Endothelial cell of umbilical vein (primary cell): ENCODE results near the gene LRRC47. TPM values are rescaled to one million over a fixed set of nuclear protein-coding genes. Genes with fewer than 3 reads are reported as not detected.

Experiments
- BruUV-seq: library from RNA; stranded (reverse); fragments of 400-500 nt; replicated peaks from 2 replicates; lab custom pipeline; 2021; lab: Mats Ljungman, UMichigan
- CTCF ChIA-PET: fragments of 300-600, 350-600 bp; sonication (Branson Sonifier 250); formaldehyde crosslinking; loops from one replicate; lab custom pipeline; 2021; ENCODE audit warnings: antibody characterized with exemption, inconsistent platforms; lab: Charles Lee
- POLR2A ChIA-PET: fragments of 300-600, 350-600 bp; sonication (Branson Sonifier 250); formaldehyde crosslinking; loops from one replicate; lab custom pipeline; 2021; ENCODE audit warnings: antibody characterized with exemption, inconsistent platforms; lab: Charles Lee
- DNase-seq: peaks from one replicate; pipeline ENCODE4 v3.0.0-alpha.2; 2011; ENCODE audit warnings: low read depth, low spot score
- FAIRE-seq: peaks from 2 replicates; lab custom pipeline; 2011; peaks lifted over from hg19 to GRCh38; lab: Jason Lieb, UNC
- H2AFZ ChIP-seq: 2 replicates; pipeline ENCODE4 v1.6.0; 2012; ENCODE audit warnings: low read depth, low read length, control low read depth, inconsistent platforms
- H3K27ac ChIP-seq: 2 replicates; pipeline ENCODE4 v1.5.1; 2011; ENCODE audit warnings: low read depth, mild to moderate bottlenecking, control low read depth, low read length, moderate library complexity; ENCODE audit not compliant: insufficient read depth
- H3K27me3 ChIP-seq, 2 experiments: 2 replicates each; pipeline versions ENCODE4 v1.6.0 to v1.6.1; 2011; ENCODE audit warnings: low read length in 2 of 2, mixed read lengths in 1 of 2; ENCODE audit not compliant: control insufficient read depth in 2 of 2, insufficient read depth in 2 of 2
- H3K36me3 ChIP-seq, 2 experiments: 2 replicates in 1 of 2; 3 replicates in 1 of 2; pipeline ENCODE4 v1.5.1; 2011; ENCODE audit warnings: low read length in 2 of 2, mild to moderate bottlenecking in 1 of 2, moderate library complexity in 1 of 2; ENCODE audit not compliant: control insufficient read depth in 2 of 2, insufficient read depth in 2 of 2; ENCODE audit errors: extremely low read depth in 1 of 2
- H3K4me1 ChIP-seq: 3 replicates; pipeline ENCODE4 v1.5.1; 2011; ENCODE audit warnings: mild to moderate bottlenecking, low read length; ENCODE audit not compliant: control insufficient read depth, insufficient read depth; ENCODE audit errors: extremely low read depth
- H3K4me2 ChIP-seq: 2 replicates; pipeline ENCODE4 v1.6.1; 2011; ENCODE audit warnings: low read length, control low read depth, mixed read lengths; ENCODE audit not compliant: insufficient read depth
- H3K4me3 ChIP-seq, 3 experiments: fragments of 200-600 bp in 1 of 3; sonication (generic), shearing (Covaris generic) in 1 of 3; replicated peaks in 1 of 3; 2 replicates each; pipeline ENCODE4 v1.5.1; 2011 to 2016; ENCODE audit warnings: control low read depth in 3 of 3, low read length in 3 of 3, mild to moderate bottlenecking in 2 of 3, inconsistent platforms in 1 of 3, low read depth in 1 of 3, moderate library complexity in 1 of 3; ENCODE audit not compliant: insufficient read depth in 1 of 3
- H3K79me2 ChIP-seq: 2 replicates; pipeline ENCODE4 v1.6.0; 2012; ENCODE audit warnings: low read length, inconsistent platforms; ENCODE audit not compliant: control insufficient read depth, insufficient read depth
- H3K9ac ChIP-seq: replicated peaks from 2 replicates; pipeline ENCODE3; 2011; ENCODE audit warnings: low read length, control low read depth; ENCODE audit not compliant: insufficient read depth; ENCODE audit errors: extremely low read depth
- H3K9me1 ChIP-seq: replicated peaks from 3 replicates; pipeline ENCODE4 v1.6.0; 2011; ENCODE audit warnings: mild to moderate bottlenecking, low read length; ENCODE audit not compliant: control insufficient read depth, insufficient read depth; ENCODE audit errors: extremely low read depth
- H3K9me3 ChIP-seq: replicated peaks from 2 replicates; pipeline ENCODE4 v1.5.1; 2012; ENCODE audit warnings: low read length, inconsistent platforms; ENCODE audit not compliant: control insufficient read depth, insufficient read depth
- H4K20me1 ChIP-seq: replicated peaks from 2 replicates; pipeline ENCODE3; 2011; ENCODE audit warnings: mild to moderate bottlenecking, low read length; ENCODE audit not compliant: control insufficient read depth, insufficient read depth; ENCODE audit errors: extremely low read depth
- EZH2 ChIP-seq: IDR thresholded peaks from 2 replicates; pipeline ENCODE4 v1.6.1; 2012; ENCODE audit warnings: borderline replicate concordance, low read depth, mild to moderate bottlenecking, moderate library complexity, low read length, inconsistent platforms; ENCODE audit not compliant: severe bottlenecking
- FOS ChIP-seq: IDR thresholded peaks from 2 replicates; pipeline ENCODE4 v1.6.1; 2011; ENCODE audit warnings: mild to moderate bottlenecking, low read length, moderate library complexity, borderline replicate concordance; ENCODE audit not compliant: insufficient read depth
- JUN ChIP-seq: IDR thresholded peaks from 2 replicates; pipeline ENCODE4 v1.6.1; 2011; ENCODE audit warnings: borderline replicate concordance, low read depth; ENCODE audit not compliant: insufficient read length, insufficient read depth
- MYC ChIP-seq: IDR thresholded peaks from one replicate; pipeline ENCODE4 v1.6.1; 2011; ENCODE audit warnings: mild to moderate bottlenecking, low read depth, low read length
- POLR2A ChIP-seq: IDR thresholded peaks from 2 replicates; pipeline ENCODE4 v1.6.1; 2012; ENCODE audit warnings: low read depth, mild to moderate bottlenecking, control low read depth, low read length
- POLR2AphosphoS5 ChIP-seq: IDR thresholded peaks from 2 replicates; pipeline ENCODE4 v1.6.1; 2012; ENCODE audit warnings: low read depth, mild to moderate bottlenecking, control low read depth, low read length, moderate library complexity; ENCODE audit not compliant: insufficient read depth
- dilution Hi-C: fragments of 300-500 bp; cut with MboI; formaldehyde crosslinking; loops from one replicate; pipeline ENCODE4 v1.15.0; 2019; ENCODE audit warnings: low sequenced_read_pairs; ENCODE audit not compliant: extremely low pct_ligation_motif_present
- intact Hi-C: fragments of 100-400 bp; cut with micrococcal nuclease; formaldehyde crosslinking; loops from one replicate; pipeline ENCODE4 v1.10.0; 2022
- polyA plus RNA-seq, 4 experiments: library from polyadenylated mRNA; depleted of rRNA in 3 of 4; stranded (reverse) in 3 of 4; unstranded in 1 of 4; fragments of >200 nt; gene quantifications; 2 replicates each; pipeline versions ENCODE4 v1.2.1 to v1.2.3, GENCODE V29; 2011 to 2012; ENCODE audit warnings: missing spikeins in 1 of 4
- total RNA-seq: library from RNA; stranded (reverse); gene quantifications from 2 replicates; pipeline ENCODE4 v1.2.3, GENCODE V29; 2021
- TF ChIP-seq, protein P1 (sequence below), 2 donors: IDR thresholded peaks; 1 replicate in 1 of 2; 2 replicates in 1 of 2; pipeline ENCODE4 v1.5.1; 2011; ENCODE audit warnings: low read length in 2 of 2, mild to moderate bottlenecking in 2 of 2, moderate library complexity in 2 of 2, control low read depth in 1 of 2, inconsistent platforms in 1 of 2, low read depth in 1 of 2; ENCODE audit not compliant: insufficient read depth in 1 of 2; ENCODE audit errors: extremely low read depth in 1 of 2
- TF ChIP-seq, protein P2 (sequence below): IDR thresholded peaks from 2 replicates; pipeline ENCODE4 v1.6.1; 2011; ENCODE audit not compliant: insufficient read depth, insufficient read length

LRRC47 gene
- total and polyA plus RNA-seq, 2 donors (not counting 3 experiments of a cell fraction or from before 2014, with no cell fraction given) = 23.7 to 42.5 TPM

DNA sequence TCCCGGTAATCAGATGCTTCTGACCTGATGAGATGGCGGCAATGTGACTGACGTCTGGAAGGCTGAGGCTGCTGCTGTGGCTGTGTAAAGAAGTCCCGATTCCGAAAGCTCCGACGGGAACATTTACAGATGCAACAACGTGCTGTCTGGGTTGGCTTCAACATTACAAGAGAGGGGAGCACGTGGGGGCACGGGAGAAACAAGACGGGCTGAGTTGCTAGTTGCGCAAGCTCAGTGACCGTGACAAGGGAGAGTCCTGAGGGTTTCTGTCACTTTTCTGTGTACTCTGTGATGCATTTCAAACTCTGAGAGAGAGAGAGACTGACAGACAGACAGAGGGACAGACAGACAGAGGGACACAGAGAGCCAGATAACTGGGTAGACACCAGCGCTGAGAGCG lies 25.6 kb upstream of the LRRC47 start:
- no peaks in the 10 kb centered on the region for H3K4me1 ChIP-seq
- DNase-seq (no peak), FAIRE-seq (no peak)
- POLR2A ChIA-PET = no interaction called here
- no peaks in the 10 kb centered on the region for H3K79me2 ChIP-seq
- H3K4me3 ChIP-seq = no peak overlapping the region
- no TSS peak for BruUV-seq
- H2AFZ ChIP-seq = no peak overlapping the region
- no peak overlapping the region for H3K27ac ChIP-seq
- no peaks in the 10 kb centered on the region for H3K9me3 ChIP-seq
- peaks cover 0 to 10% of the 10 kb centered on the region in 2 experiments for H3K36me3 ChIP-seq
- CTCF ChIA-PET = no interaction called here
- dilution Hi-C loops (no loop called here), intact Hi-C loops (no loop called here)
- H3K9ac ChIP-seq = no peak overlapping the region
- H3K27me3 ChIP-seq = no peaks in the 10 kb centered on the region
- TF ChIP-seq POLR2AphosphoS5 (no peak), MYC (no peak), POLR2A (no peak), JUN (no peak), FOS (no peak), EZH2 (no peak)
- TF ChIP-seq, protein P1, sequence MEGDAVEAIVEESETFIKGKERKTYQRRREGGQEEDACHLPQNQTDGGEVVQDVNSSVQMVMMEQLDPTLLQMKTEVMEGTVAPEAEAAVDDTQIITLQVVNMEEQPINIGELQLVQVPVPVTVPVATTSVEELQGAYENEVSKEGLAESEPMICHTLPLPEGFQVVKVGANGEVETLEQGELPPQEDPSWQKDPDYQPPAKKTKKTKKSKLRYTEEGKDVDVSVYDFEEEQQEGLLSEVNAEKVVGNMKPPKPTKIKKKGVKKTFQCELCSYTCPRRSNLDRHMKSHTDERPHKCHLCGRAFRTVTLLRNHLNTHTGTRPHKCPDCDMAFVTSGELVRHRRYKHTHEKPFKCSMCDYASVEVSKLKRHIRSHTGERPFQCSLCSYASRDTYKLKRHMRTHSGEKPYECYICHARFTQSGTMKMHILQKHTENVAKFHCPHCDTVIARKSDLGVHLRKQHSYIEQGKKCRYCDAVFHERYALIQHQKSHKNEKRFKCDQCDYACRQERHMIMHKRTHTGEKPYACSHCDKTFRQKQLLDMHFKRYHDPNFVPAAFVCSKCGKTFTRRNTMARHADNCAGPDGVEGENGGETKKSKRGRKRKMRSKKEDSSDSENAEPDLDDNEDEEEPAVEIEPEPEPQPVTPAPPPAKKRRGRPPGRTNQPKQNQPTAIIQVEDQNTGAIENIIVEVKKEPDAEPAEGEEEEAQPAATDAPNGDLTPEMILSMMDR (IDR thresholded peaks at IDR 0.05; ENCODE audit: extremely low read depth in 1 of 2, insufficient read depth in 1 of 2, low read depth in 1 of 2, low read length in 2 of 2) = no peak
- TF ChIP-seq, protein P2, sequence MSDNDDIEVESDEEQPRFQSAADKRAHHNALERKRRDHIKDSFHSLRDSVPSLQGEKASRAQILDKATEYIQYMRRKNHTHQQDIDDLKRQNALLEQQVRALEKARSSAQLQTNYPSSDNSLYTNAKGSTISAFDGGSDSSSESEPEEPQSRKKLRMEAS = no peak
- H3K4me2 ChIP-seq = no peak overlapping the region
- no peaks in the 10 kb centered on the region for H4K20me1 ChIP-seq
- H3K9me1 ChIP-seq = no peaks in the 10 kb centered on the region
